Gastroesophageal sphincter (tissue), 4 donors: ENCODE measurements around the gene CMTM8. TPM values are rescaled to one million over a fixed set of nuclear protein-coding genes. Genes with fewer than 3 reads are reported as not detected.

ENCODE experiments used
- ATAC-seq: fragments of 150-250 bp; one replicate; pipeline ENCODE4 v1.9.1; 2016; ENCODE audit warnings: mild to moderate bottlenecking, moderate library complexity
- H3K27ac ChIP-seq, 4 donors: fragments of 200-600 bp; sonication (generic) in 3 of 4; 1 replicate in 3 of 4; 2 replicates in 1 of 4; pipeline ENCODE4 v1.5.1; 2016 to 2019
- H3K27me3 ChIP-seq: fragments of 200-600 bp; sonication (generic); one replicate; pipeline ENCODE4 v1.5.1; 2019
- H3K36me3 ChIP-seq, 2 donors: fragments of 200-600 bp; sonication (generic); one replicate each; pipeline ENCODE4 v1.5.1; 2019; ENCODE audit warnings: control low read depth in 1 of 2
- H3K4me1 ChIP-seq, 3 donors: fragments of 200-600 bp; sonication (generic); 1 replicate in 2 of 3; 2 replicates in 1 of 3; pipeline ENCODE4 v1.5.1; 2016 to 2019; ENCODE audit warnings: control low read depth in 2 of 3
- H3K4me3 ChIP-seq, 2 donors: fragments of 200-600 bp; sonication (generic); one replicate each; pipeline ENCODE4 v1.5.1; 2019; ENCODE audit warnings: mild to moderate bottlenecking in 1 of 2, moderate library complexity in 1 of 2
- H3K9me3 ChIP-seq, 3 donors: fragments of 200-600 bp; sonication (generic); one replicate each; pipeline ENCODE4 v1.5.1; 2017 to 2019; ENCODE audit warnings: control low read depth in 2 of 3
- CTCF ChIP-seq, 4 experiments: fragments of 200-600 bp in 2 of 4; fragments of 450-650 bp in 2 of 4; sonication (generic) in 1 of 4; IDR thresholded peaks; one replicate each; pipeline ENCODE4 v1.5.1; 2017 to 2019; ENCODE audit warnings: antibody characterized with exemption in 4 of 4, mild to moderate bottlenecking in 2 of 4, moderate library complexity in 2 of 4
- EP300 ChIP-seq: sonication (generic); formaldehyde crosslinking; IDR thresholded peaks from one replicate; pipeline ENCODE4 v1.6.1; 2017; ENCODE audit warnings: antibody characterized with exemption, mild to moderate bottlenecking
- POLR2A ChIP-seq, 2 donors: fragments of 450-650 bp; IDR thresholded peaks; one replicate each; pipeline ENCODE4 v1.6.1; 2017; ENCODE audit warnings: antibody characterized with exemption in 2 of 2, mild to moderate bottlenecking in 2 of 2, moderate library complexity in 1 of 2
- POLR2AphosphoS5 ChIP-seq: sonication (generic); formaldehyde crosslinking; IDR thresholded peaks from one replicate; pipeline ENCODE4 v1.6.1; 2017; ENCODE audit warnings: antibody characterized with exemption
- WGBS, 2 donors: methylation state at CpG; one replicate each; pipeline ENCODE4 v1.1.5; 2018; ENCODE audit warnings: low coverage in 1 of 2; 5-methylcytosine and 5-hydroxymethylcytosine counted together
- total RNA-seq, 4 donors: library from RNA; depleted of rRNA; stranded (reverse); fragments of >200 nt; gene quantifications; one replicate each; pipeline ENCODE4 v1.1.0, GENCODE V29; 2016

Gene CMTM8
- total RNA-seq, 4 donors from 2014 or later = 1.2 to 3.1 (median 1.6) TPM

- no peak for ATAC-seq
- TF ChIP-seq POLR2A (IDR thresholded peaks at IDR 0.05) (no peak), EP300 (no peak), POLR2AphosphoS5 (no peak), CTCF (IDR thresholded peaks at IDR 0.05) (no peak)
- Histone ChIP-seq H3K9me3 (no peaks in the 10 kb centered on the region), H3K4me1 (no peaks in the 10 kb centered on the region), H3K4me3 (no peak overlapping the region), H3K27me3 (no peaks in the 10 kb centered on the region), H3K27ac (no peak overlapping the region), H3K36me3 (no peaks in the 10 kb centered on the region)
- 100% methylated on average over 1 of the region's 1 CpG for WGBS, 2 donors
Observed at GRCh38 chr3:32274306-32274705, 35.8 kb downstream of the CMTM8 start.

- Histone ChIP-seq H3K27ac (no peak overlapping the region), H3K4me1 (no peaks in the 10 kb centered on the region), H3K27me3 (no peaks in the 10 kb centered on the region), H3K4me3 (no peak overlapping the region), H3K9me3 (no peaks in the 10 kb centered on the region), H3K36me3 (no peaks in the 10 kb centered on the region)
- 90 to 100% methylated on average over 3 to 4 of the region's 4 CpGs for WGBS, 2 donors
- no peak for TF ChIP-seq POLR2AphosphoS5
- TF ChIP-seq EP300 = no peak
- no peak for TF ChIP-seq POLR2A (IDR thresholded peaks at IDR 0.05)
- no peak for TF ChIP-seq CTCF (IDR thresholded peaks at IDR 0.05)
- ATAC-seq = no peak
Observed at GRCh38 chr3:32275506-32275905, 37.0 kb downstream of the CMTM8 start.

GRCh38 chr3:32276279-32276841 is 37.9 kb downstream of the CMTM8 start:
- no peaks in the 10 kb centered on the region for H3K9me3 ChIP-seq
- no peaks in the 10 kb centered on the region for H3K36me3 ChIP-seq
- H3K27ac ChIP-seq = no peak overlapping the region
- no peak overlapping the region for H3K4me3 ChIP-seq
- TF ChIP-seq EP300 (no peak), POLR2A (IDR thresholded peaks at IDR 0.05) (no peak), CTCF (IDR thresholded peaks at IDR 0.05) (no peak), POLR2AphosphoS5 (no peak)
- no peaks in the 10 kb centered on the region for H3K27me3 ChIP-seq
- no peaks in the 10 kb centered on the region for H3K4me1 ChIP-seq
- ATAC-seq = no peak
- WGBS, 2 donors = 68 to 76% methylated on average over 4 of the region's 4 CpGs

GRCh38 chr3:32278714-32279113 is 40.2 kb downstream of the CMTM8 start:
- Histone ChIP-seq H3K4me1 (no peaks in the 10 kb centered on the region), H3K27ac (no peak overlapping the region), H3K27me3 (no peaks in the 10 kb centered on the region), H3K36me3 (no peaks in the 10 kb centered on the region), H3K9me3 (no peaks in the 10 kb centered on the region), H3K4me3 (no peak overlapping the region)
- no peak for ATAC-seq
- TF ChIP-seq POLR2AphosphoS5 (no peak), CTCF (IDR thresholded peaks at IDR 0.05) (no peak), POLR2A (IDR thresholded peaks at IDR 0.05) (no peak), EP300 (no peak)
- WGBS, 2 donors = 20 to 57% methylated on average over 1 of the region's 2 CpGs

- ATAC-seq = no peak
- WGBS, 2 donors = 71 to 83% methylated on average over 2 to 6 of the region's 6 CpGs
- H3K27ac ChIP-seq = no peak overlapping the region
- H3K9me3 ChIP-seq = no peaks in the 10 kb centered on the region
- H3K4me3 ChIP-seq = no peak overlapping the region
- no peaks in the 10 kb centered on the region for H3K36me3 ChIP-seq
- H3K4me1 ChIP-seq = no peaks in the 10 kb centered on the region
- H3K27me3 ChIP-seq = no peaks in the 10 kb centered on the region
- TF ChIP-seq CTCF (IDR thresholded peaks at IDR 0.05) (no peak), EP300 (no peak), POLR2A (IDR thresholded peaks at IDR 0.05) (no peak), POLR2AphosphoS5 (no peak)
Observed at GRCh38 chr3:32280262-32280910, 41.9 kb downstream of the CMTM8 start.
